ENCODE data around the gene TEX51.

DNA sequence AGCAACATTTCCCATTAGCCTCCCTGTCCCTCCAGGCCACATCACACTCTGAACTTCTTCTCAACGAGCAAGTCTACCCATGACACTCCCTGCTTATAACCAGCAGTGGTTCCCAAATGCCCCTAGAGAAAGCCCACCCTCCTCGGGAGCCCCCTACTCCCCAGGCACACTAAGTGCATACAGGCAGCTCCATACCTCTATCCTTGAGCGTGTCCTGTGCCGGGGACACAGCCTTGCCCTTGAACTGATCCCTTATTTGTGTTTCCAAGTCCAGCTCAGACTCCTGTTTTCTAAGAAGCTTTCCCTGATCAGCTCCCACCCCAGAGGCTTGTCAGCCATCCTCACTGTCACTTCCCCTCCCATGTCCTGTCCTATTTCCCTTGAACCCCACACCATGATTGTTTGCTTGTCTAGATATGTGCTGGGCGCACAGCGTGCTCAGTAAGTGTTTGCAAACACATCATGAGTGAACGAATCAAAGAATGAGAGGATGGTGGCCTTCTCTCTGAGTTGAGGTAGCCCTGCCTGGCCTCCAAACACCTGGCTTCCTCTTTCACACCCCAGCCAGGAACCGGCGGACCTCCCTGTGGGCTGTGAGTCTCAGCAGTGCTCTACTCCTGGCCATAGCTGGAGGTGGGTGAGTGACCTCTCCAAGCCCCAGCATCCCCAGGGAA, 2.1 kb downstream of the TEX51 start:
- TF ChIP-seq, protein P1, sequence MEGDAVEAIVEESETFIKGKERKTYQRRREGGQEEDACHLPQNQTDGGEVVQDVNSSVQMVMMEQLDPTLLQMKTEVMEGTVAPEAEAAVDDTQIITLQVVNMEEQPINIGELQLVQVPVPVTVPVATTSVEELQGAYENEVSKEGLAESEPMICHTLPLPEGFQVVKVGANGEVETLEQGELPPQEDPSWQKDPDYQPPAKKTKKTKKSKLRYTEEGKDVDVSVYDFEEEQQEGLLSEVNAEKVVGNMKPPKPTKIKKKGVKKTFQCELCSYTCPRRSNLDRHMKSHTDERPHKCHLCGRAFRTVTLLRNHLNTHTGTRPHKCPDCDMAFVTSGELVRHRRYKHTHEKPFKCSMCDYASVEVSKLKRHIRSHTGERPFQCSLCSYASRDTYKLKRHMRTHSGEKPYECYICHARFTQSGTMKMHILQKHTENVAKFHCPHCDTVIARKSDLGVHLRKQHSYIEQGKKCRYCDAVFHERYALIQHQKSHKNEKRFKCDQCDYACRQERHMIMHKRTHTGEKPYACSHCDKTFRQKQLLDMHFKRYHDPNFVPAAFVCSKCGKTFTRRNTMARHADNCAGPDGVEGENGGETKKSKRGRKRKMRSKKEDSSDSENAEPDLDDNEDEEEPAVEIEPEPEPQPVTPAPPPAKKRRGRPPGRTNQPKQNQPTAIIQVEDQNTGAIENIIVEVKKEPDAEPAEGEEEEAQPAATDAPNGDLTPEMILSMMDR (IDR thresholded peaks at IDR 0.05; ENCODE audit: low read length), result no peak
- TF ChIP-seq EZH2 (IDR thresholded peaks at IDR 0.05; ENCODE audit: borderline replicate concordance, low read length), result no peak
